ENCODE data around the gene ANO2.

ANO2 gene

DNA sequence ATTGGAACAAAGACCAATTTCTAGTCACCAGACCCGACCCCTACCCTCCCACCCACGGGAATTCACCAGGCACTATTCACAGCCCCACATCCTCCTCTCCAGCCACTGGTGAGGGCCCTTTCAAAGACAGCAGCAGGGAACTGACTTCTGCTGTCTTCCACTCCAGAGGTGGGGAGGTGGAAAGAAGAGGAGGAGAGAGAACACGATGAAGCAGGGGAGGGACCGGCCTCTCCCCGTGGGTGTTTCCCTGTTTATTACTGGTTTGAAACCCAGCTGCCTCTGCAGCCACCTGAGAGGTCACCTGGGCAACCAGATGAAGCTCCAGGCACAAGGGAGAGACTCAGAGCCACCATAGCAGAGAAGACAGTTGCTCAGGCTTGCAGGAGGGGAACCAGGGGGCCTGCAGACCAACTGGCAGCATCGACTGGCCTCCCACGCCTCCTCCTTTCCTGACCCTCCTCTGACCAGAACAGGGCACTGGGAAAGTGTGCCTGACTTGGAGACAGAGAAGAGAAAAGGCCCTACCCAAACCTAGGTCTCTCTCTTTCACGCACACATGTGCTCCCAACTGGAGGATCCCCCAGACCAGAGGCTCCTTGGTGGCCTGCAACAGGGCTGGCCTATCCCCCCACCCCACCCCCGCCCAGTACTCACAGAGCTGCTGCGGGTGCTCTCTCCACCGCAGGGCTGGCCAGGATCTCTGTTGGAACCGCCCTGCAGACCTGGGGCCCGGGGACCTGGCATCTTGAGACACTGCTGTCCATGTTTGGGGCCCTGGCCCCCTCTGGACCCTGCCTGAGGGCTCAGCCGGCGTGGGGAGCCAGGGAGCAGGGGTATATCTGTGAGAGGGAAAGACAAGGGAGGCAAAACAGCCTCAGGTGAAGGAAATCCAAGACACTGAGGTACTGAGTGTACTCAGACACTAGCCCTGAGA is 22.8 kb downstream of the ANO2 start:
- no peak for DNase-seq (ENCODE audit: low read depth)
- no peak for TF ChIP-seq POLR2A (IDR thresholded peaks at IDR 0.05; ENCODE audit: extremely low read depth, insufficient read length)
- no peak for TF ChIP-seq CTCF (IDR thresholded peaks at IDR 0.05; ENCODE audit: low read depth, low read length)
- TF ChIP-seq, protein P1, sequence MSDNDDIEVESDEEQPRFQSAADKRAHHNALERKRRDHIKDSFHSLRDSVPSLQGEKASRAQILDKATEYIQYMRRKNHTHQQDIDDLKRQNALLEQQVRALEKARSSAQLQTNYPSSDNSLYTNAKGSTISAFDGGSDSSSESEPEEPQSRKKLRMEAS (IDR thresholded peaks at IDR 0.05; ENCODE audit: low read depth, low read length), result no peak
- no peak for TF ChIP-seq MYC (IDR thresholded peaks at IDR 0.05; ENCODE audit: low read depth, low read length)
- no peak overlapping the region for H3K4me3 ChIP-seq (ENCODE audit: low read depth, low read length)

DNA sequence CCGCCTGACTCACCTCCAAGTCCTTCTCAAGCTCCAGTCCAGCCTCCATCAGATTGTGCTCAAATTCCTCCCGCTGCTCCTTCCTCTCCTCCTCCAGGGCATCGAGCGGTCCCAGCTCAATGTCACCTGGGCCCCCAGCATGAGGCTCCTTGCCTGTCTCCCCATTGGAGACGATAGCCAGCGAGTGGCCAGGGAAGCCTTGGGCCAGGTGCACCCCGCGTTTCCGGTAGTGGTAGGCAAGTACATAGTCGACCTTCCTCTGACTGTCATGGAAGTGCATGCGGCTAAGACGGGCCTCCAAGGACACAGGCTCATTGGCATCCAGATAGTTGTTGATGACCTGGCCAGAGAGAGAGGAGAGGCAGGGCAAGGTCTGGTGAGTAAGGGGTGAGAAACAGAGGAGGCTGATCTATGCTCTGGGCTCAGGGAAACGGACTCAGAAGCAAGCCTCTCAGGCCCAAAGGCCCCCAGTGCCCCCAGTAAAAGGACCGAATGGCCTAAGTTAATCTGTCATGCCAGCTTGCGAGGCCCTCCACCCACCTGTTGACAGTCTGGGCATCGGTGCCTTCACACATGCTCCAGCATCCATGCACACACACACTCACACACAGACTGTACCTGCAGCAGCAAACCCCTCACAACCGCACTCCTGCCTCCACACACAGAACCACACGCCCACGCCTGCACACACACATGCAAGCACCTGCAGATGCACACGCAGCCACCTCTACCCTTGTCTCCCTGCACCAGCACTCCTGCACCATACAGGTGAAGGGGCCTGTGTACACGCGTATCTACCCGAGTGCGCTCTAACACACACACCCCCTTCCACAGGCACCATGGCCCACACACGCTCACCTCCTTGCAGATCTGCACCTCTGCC is 23.8 kb downstream of the ANO2 start:
- TF ChIP-seq POLR2A (IDR thresholded peaks at IDR 0.05; ENCODE audit: extremely low read depth, insufficient read length) (no peak), MYC (IDR thresholded peaks at IDR 0.05; ENCODE audit: low read depth, low read length) (no peak), CTCF (IDR thresholded peaks at IDR 0.05; ENCODE audit: low read depth, low read length) (no peak)
- TF ChIP-seq, protein P1 (IDR thresholded peaks at IDR 0.05; ENCODE audit: low read depth, low read length), result no peak
- H3K4me3 ChIP-seq (ENCODE audit: low read depth, low read length), result no peak overlapping the region
- no peak for DNase-seq (ENCODE audit: low read depth)

GRCh38 chr12:5916785-5917290 is 28.2 kb downstream of the ANO2 start:
- H3K4me3 ChIP-seq (ENCODE audit: low read depth, low read length), result no peak overlapping the region
- no peak for TF ChIP-seq POLR2A (IDR thresholded peaks at IDR 0.05; ENCODE audit: extremely low read depth, insufficient read length)
- no peak for DNase-seq (ENCODE audit: low read depth)

GRCh38 chr12:5915511-5915910 is 29.5 kb downstream of the ANO2 start:
- no peak overlapping the region for H3K4me3 ChIP-seq (ENCODE audit: low read depth, low read length)
- TF ChIP-seq MYC (IDR thresholded peaks at IDR 0.05; ENCODE audit: low read depth, low read length) (no peak), POLR2A (IDR thresholded peaks at IDR 0.05; ENCODE audit: extremely low read depth, insufficient read length) (no peak)
- TF ChIP-seq, protein P1 (IDR thresholded peaks at IDR 0.05; ENCODE audit: low read depth, low read length), result no peak
- DNase-seq (ENCODE audit: low read depth), result no peak

DNA sequence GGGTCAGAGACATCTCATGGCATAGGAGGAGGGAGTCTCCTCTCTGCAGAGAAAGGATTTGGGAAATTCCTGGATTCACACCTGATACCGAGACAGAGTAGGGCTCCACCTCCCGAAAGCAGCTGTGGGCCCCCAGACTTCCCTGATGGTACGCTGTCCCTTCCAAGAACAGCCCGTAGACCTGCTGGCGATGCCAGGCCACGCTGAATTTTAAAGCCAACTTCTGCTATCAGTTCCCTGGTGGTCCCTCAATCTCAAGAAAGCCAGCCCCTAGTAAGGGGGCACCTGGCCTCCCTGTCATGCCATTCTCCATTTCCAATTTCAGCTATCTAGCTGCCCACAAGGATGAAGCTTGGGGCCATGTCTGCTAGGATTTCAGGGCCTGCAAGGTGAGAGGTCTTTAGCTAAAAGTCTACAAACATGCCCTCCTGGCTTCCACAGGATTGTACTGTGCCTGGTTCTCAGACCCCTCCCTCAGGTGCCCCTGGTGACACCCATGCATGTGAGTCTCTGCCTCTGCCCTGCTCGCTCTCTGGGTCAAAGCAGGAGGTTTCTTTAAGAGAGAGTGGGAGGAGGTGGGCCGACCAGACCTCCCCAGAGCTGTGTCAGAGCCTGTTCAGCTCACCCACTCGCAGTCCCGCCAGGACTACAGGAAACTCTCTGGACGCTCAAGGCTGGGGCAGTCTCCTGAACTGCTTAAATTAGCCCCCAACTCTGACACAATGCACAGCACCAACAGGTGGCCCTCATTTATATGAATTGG is 30.5 kb downstream of the ANO2 start:
- no peak for DNase-seq (ENCODE audit: low read depth)
- H3K4me3 ChIP-seq (ENCODE audit: low read depth, low read length), result no peak overlapping the region
- TF ChIP-seq POLR2A (IDR thresholded peaks at IDR 0.05; ENCODE audit: extremely low read depth, insufficient read length), result no peak
- TF ChIP-seq CTCF (IDR thresholded peaks at IDR 0.05; ENCODE audit: low read depth, low read length), result no peak
- TF ChIP-seq MYC (IDR thresholded peaks at IDR 0.05; ENCODE audit: low read depth, low read length), result no peak

DNA sequence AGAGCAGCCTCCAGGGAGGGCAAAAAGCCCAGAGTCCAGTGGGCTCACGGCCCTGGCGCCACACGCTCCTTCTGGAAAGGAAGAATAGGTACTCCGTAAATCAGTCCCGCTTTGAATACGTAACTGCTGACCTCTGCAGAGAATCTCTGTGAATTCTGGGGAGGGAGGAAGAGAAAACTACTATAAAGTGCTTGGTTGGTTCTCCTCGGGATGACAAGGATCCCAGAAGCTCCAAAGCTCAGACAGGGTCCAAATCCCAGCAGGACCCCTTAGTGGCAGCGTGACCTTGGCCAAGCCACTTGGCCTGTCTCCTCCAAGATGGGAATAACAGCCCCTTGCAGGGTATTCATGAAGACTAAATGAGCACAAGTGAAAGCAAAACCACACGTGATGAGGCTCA is 31.7 kb downstream of the ANO2 start:
- H3K4me3 ChIP-seq (ENCODE audit: low read depth, low read length), result no peak overlapping the region
- no peak for TF ChIP-seq CTCF (IDR thresholded peaks at IDR 0.05; ENCODE audit: low read depth, low read length)
- TF ChIP-seq, protein P1 (IDR thresholded peaks at IDR 0.05; ENCODE audit: low read depth, low read length), result no peak
- TF ChIP-seq MYC (IDR thresholded peaks at IDR 0.05; ENCODE audit: low read depth, low read length), result no peak
- TF ChIP-seq POLR2A (IDR thresholded peaks at IDR 0.05; ENCODE audit: extremely low read depth, insufficient read length), result no peak
- no peak for DNase-seq (ENCODE audit: low read depth)

Data from NB4 (cell line).